IMR-90 (cell line): ENCODE data around the gene LGSN. TPM values are rescaled to one million over a fixed set of nuclear protein-coding genes. Genes with fewer than 3 reads are reported as not detected.

Source experiments
- ATAC-seq: fragments of 200-7000 bp; cut with Tn5 transposase; 2 replicates; pipeline ENCODE4 v1.9.1; 2020; ENCODE audit warnings: low read depth, mild to moderate bottlenecking, moderate library complexity
- BruUV-seq: library from RNA; stranded (reverse); fragments of 400-500 nt; replicated peaks from 2 replicates; lab custom pipeline; 2021; lab: Mats Ljungman, UMichigan
- CTCF ChIA-PET: fragments of 300-600 bp; formaldehyde crosslinking; extraction: SDS; loops from one replicate; lab custom pipeline; 2021; ENCODE audit warnings: antibody characterized with exemption; lab: Yijun Ruan, JAX
- POLR2A ChIA-PET: fragments of 300-600 bp; sonication (Branson Sonifier 250); formaldehyde crosslinking; loops from one replicate; lab custom pipeline; 2022; ENCODE audit warnings: antibody characterized with exemption; ENCODE audit not compliant: unreplicated experiment; lab: Charles Lee
- DNase-seq: peaks from one replicate; pipeline ENCODE4 v3.0.0; 2013
- H2AFZ ChIP-seq: replicated peaks from 2 replicates; pipeline ENCODE3; 2013; ENCODE audit warnings: low read length, mild to moderate bottlenecking; ENCODE audit not compliant: poor library complexity
- H2AK5ac ChIP-seq: 2 replicates; pipeline ENCODE4 v1.6.1; 2013; ENCODE audit warnings: low read depth, low read length, inconsistent platforms
- H2AK9ac ChIP-seq: replicated peaks from 2 replicates; pipeline ENCODE3; 2013; ENCODE audit warnings: mild to moderate bottlenecking, low read depth, low read length, moderate library complexity; ENCODE audit not compliant: poor library complexity
- H2BK120ac ChIP-seq: 2 replicates; pipeline ENCODE4 v1.6.1; 2013; ENCODE audit warnings: low read depth, low read length, inconsistent platforms
- H2BK15ac ChIP-seq: 3 replicates; pipeline ENCODE4 v1.6.1; 2013; ENCODE audit warnings: low read depth, low read length, inconsistent platforms
- H2BK20ac ChIP-seq: 2 replicates; pipeline ENCODE4 v1.6.1; 2013; ENCODE audit warnings: low read depth, mild to moderate bottlenecking, inconsistent platforms, low read length, moderate library complexity
- H2BK5ac ChIP-seq: 2 replicates; pipeline ENCODE4 v1.6.1; 2013; ENCODE audit warnings: mild to moderate bottlenecking, low read depth, low read length, inconsistent platforms; ENCODE audit not compliant: poor library complexity, severe bottlenecking
- H3K14ac ChIP-seq: replicated peaks from 2 replicates; pipeline ENCODE4 v1.6.1; 2013; ENCODE audit warnings: low read depth, low read length, inconsistent platforms
- H3K18ac ChIP-seq: 2 replicates; pipeline ENCODE4 v1.6.1; 2013; ENCODE audit warnings: low read depth, low read length, control low read depth
- H3K23ac ChIP-seq: 2 replicates; pipeline ENCODE4 v1.6.1; 2013; ENCODE audit warnings: low read depth, low read length, inconsistent platforms
- H3K27ac ChIP-seq: 2 replicates; pipeline ENCODE4 v1.5.1; 2013; ENCODE audit warnings: mild to moderate bottlenecking, control low read depth, low read length; ENCODE audit not compliant: insufficient read depth
- H3K27me3 ChIP-seq: 2 replicates; pipeline ENCODE4 v1.6.1; 2013; ENCODE audit warnings: low read length; ENCODE audit not compliant: control insufficient read depth, insufficient read depth
- H3K36me3 ChIP-seq: 2 replicates; pipeline ENCODE4 v1.6.1; 2013; ENCODE audit warnings: low read length, mixed read lengths; ENCODE audit not compliant: control insufficient read depth, insufficient read depth
- H3K4ac ChIP-seq: 2 replicates; pipeline ENCODE4 v1.6.1; 2013; ENCODE audit warnings: low read depth, low read length, inconsistent platforms
- H3K4me1 ChIP-seq: 2 replicates; pipeline ENCODE4 v1.6.1; 2013; ENCODE audit warnings: low read length, mixed read lengths; ENCODE audit not compliant: control insufficient read depth, insufficient read depth
- H3K4me2 ChIP-seq: 2 replicates; pipeline ENCODE4 v1.6.1; 2013; ENCODE audit warnings: low read depth, mild to moderate bottlenecking, control low read depth, low read length, moderate library complexity
- H3K4me3 ChIP-seq: 2 replicates; pipeline ENCODE4 v1.5.1; 2013; ENCODE audit warnings: low read depth, mild to moderate bottlenecking, control low read depth, low read length, moderate library complexity; ENCODE audit not compliant: insufficient read depth
- H3K56ac ChIP-seq: 2 replicates; pipeline ENCODE4 v1.6.1; 2013; ENCODE audit warnings: low read length, inconsistent platforms; ENCODE audit not compliant: insufficient read depth; ENCODE audit errors: extremely low read depth
- H3K79me1 ChIP-seq, 2 experiments: 2 replicates each; pipeline ENCODE4 v1.6.1; 2013; ENCODE audit warnings: low read length in 2 of 2, inconsistent platforms in 1 of 2, low read depth in 1 of 2
- H3K9ac ChIP-seq: 2 replicates; pipeline ENCODE4 v1.6.1; 2013; ENCODE audit warnings: low read depth, low read length, control low read depth
- H3K9me1 ChIP-seq: 2 replicates; pipeline ENCODE4 v1.6.1; 2013; ENCODE audit warnings: low read length, inconsistent platforms; ENCODE audit not compliant: insufficient read depth
- H3K9me3 ChIP-seq: 2 replicates; pipeline ENCODE4 v1.6.1; 2013; ENCODE audit warnings: low read length; ENCODE audit not compliant: control insufficient read depth, insufficient read depth
- H4K20me1 ChIP-seq: 2 replicates; pipeline ENCODE4 v1.6.1; 2013; ENCODE audit warnings: low read length, inconsistent platforms; ENCODE audit not compliant: insufficient read depth
- H4K5ac ChIP-seq: 2 replicates; pipeline ENCODE4 v1.6.1; 2013; ENCODE audit warnings: mild to moderate bottlenecking, low read depth, low read length, control low read depth
- H4K8ac ChIP-seq, 2 experiments: 2 replicates each; pipeline ENCODE4 v1.6.1; 2013; ENCODE audit warnings: low read depth in 2 of 2, low read length in 2 of 2, control low read depth in 1 of 2, inconsistent platforms in 1 of 2
- H4K91ac ChIP-seq: 2 replicates; pipeline ENCODE4 v1.6.1; 2013; ENCODE audit warnings: low read depth, low read length, inconsistent platforms; ENCODE audit not compliant: insufficient read depth
- BHLHE40 ChIP-seq: fragments of 150-350 bp; IDR thresholded peaks from 2 replicates; pipeline ENCODE4 v1.6.1; 2016; ENCODE audit warnings: mild to moderate bottlenecking, low read depth, low read length
- CEBPB ChIP-seq: IDR thresholded peaks from 2 replicates; pipeline ENCODE4 v1.6.1; 2012; ENCODE audit warnings: low read depth, low read length, improper control_type of control experiment
- WGBS, 2 experiments: methylation state at CpG; one replicate each; pipeline versions ENCODE4 v1.1.5 to v1.1.7; 2013; ENCODE audit warnings: missing lambda C conversion rate in 2 of 2; ENCODE audit not compliant: insufficient read length in 1 of 2; ENCODE audit errors: extremely low coverage in 2 of 2; 5-methylcytosine and 5-hydroxymethylcytosine counted together
- dilution Hi-C: fragments of 300-500 bp; cut with HindIII; formaldehyde crosslinking; loops from one replicate; pipeline ENCODE4 v1.14.3; 2018; ENCODE audit warnings: low sequenced_read_pairs; ENCODE audit not compliant: unreplicated experiment
- in situ Hi-C: fragments of 300-500 bp; cut with MboI; formaldehyde crosslinking; loops from 3 replicates; pipeline ENCODE4 v1.14.3; 2019; ENCODE audit warnings: low sequenced_read_pairs, inconsistent platforms, mixed read lengths
- intact Hi-C: fragments of 100-400 bp; cut with micrococcal nuclease; formaldehyde crosslinking; loops from 2 replicates; pipeline ENCODE4 v1.10.0; 2022
- polyA plus RNA-seq, 3 experiments: library from polyadenylated mRNA; depleted of rRNA; stranded (reverse); fragments of >200 nt; gene quantifications; 2 replicates each; pipeline ENCODE4 v1.2.3, GENCODE V29; 2012; ENCODE audit warnings: low replicate concordance in 1 of 3
- total RNA-seq: library from RNA; depleted of rRNA; stranded (reverse); fragments of >200 nt; gene quantifications from 2 replicates; pipeline ENCODE4 v1.2.3, GENCODE V29; 2012

LGSN gene
- total and polyA plus RNA-seq, 2 of the 4 experiments (the other 2 are of a cell fraction): not detected

- BruUV-seq: no TSS peak
- ATAC-seq (no peak), DNase-seq (no peak)
- H4K20me1 ChIP-seq: no peaks in the 10 kb centered on the region
- H2AFZ ChIP-seq: no peak overlapping the region
- H3K4me2 ChIP-seq: no peak overlapping the region
- TF ChIP-seq BHLHE40: no peak
- TF ChIP-seq CEBPB: no peak
- no peak overlapping the region; the same call in 1 of the 2 replicates for H3K18ac ChIP-seq
- H3K4ac ChIP-seq: peak overlapping the region; percentile 57
- H3K27ac ChIP-seq: no peak overlapping the region
- H3K36me3 ChIP-seq: no peaks in the 10 kb centered on the region
- intact Hi-C loops (no loop called here), dilution Hi-C loops (no loop called here), in situ Hi-C loops (no loop called here)
- H2BK5ac ChIP-seq: no peak overlapping the region
- no peak overlapping the region for H3K4me3 ChIP-seq
- H3K79me1 ChIP-seq: no peaks in the 10 kb centered on the region
- H2BK15ac ChIP-seq: 0 out of 3 replicates have a peak overlapping the region, but pooled peaks have one; percentile 86
- H3K14ac ChIP-seq: no peak overlapping the region
- 0 out of 2 replicates have a peak overlapping the region, but pooled peaks have one; percentile 57 for H2BK20ac ChIP-seq
- H3K9me1 ChIP-seq: no peaks in the 10 kb centered on the region
- no peak overlapping the region; the same call in 1 of the 2 replicates for H4K5ac ChIP-seq
- no CpG with 5 or more reads among the region's 7 CpGs for WGBS, 2 experiments
- H4K8ac ChIP-seq: no peak overlapping the region
- ChIA-PET CTCF (no interaction called here), POLR2A (no interaction called here)
- no peak overlapping the region for H2AK5ac ChIP-seq
- H3K27me3 ChIP-seq: no peaks in the 10 kb centered on the region
- peaks cover 4% of the 10 kb centered on the region; the same call in 1 of the 2 replicates for H3K4me1 ChIP-seq
- peak overlapping the region; percentile 61; the same call in 1 of the 2 replicates for H2BK120ac ChIP-seq
- no peak overlapping the region for H3K23ac ChIP-seq
- H3K9me3 ChIP-seq: no peaks in the 10 kb centered on the region
- H3K9ac ChIP-seq: no peak overlapping the region
- 0 out of 2 replicates have a peak overlapping the region, but pooled peaks have one; percentile 45 for H4K91ac ChIP-seq
- no peak overlapping the region for H3K56ac ChIP-seq
- no peak overlapping the region for H2AK9ac ChIP-seq
Observed at GRCh38 chr6:63346217-63346835, 26.5 kb upstream of the LGSN start.
